Brain microvascular endothelial cell (primary cell): Measurements from ENCODE around the gene CISD3.

Experiments used
- DNase-seq: peaks from one replicate; pipeline ENCODE4 v3.0.0-alpha.2; 2020
- H3K27ac ChIP-seq: fragments of 250-450 bp; sonication (Bioruptor Pico); 2 replicates; pipeline ENCODE4 v1.5.1; 2020; ENCODE audit warnings: mild to moderate bottlenecking, moderate library complexity
- H3K27me3 ChIP-seq: fragments of 250-450 bp; sonication (Bioruptor Pico); replicated peaks from 2 replicates; pipeline ENCODE4 v1.5.1; 2020; ENCODE audit warnings: mild to moderate bottlenecking
- H3K36me3 ChIP-seq: fragments of 250-450 bp; sonication (Bioruptor Pico); replicated peaks from 2 replicates; pipeline ENCODE4 v1.5.1; 2020; ENCODE audit warnings: mild to moderate bottlenecking
- H3K4me3 ChIP-seq: 2 replicates; pipeline ENCODE4 v1.5.1; 2011; ENCODE audit warnings: low read depth, mild to moderate bottlenecking, control low read depth, low read length, moderate library complexity
- in situ Hi-C: cut with HindIII; loops from 2 replicates; pipeline ENCODE4 v1.10.0; 2017; ENCODE audit warnings: low sequenced_read_pairs, low pct_ligation_motif_present
- TF ChIP-seq, protein P1 (sequence below): IDR thresholded peaks from 2 replicates; pipeline ENCODE4 v1.5.1; 2011; ENCODE audit warnings: low read depth, mild to moderate bottlenecking, moderate library complexity, low read length, control low read depth, inconsistent platforms; ENCODE audit errors: missing control alignments

CISD3 gene

GRCh38 chr17:38729368-38729885, 714 bp upstream of the CISD3 start:
- in situ Hi-C loops, result no loop called here
- no peaks in the 10 kb centered on the region for H3K27me3 ChIP-seq
- H3K36me3 ChIP-seq, result peaks cover 9% of the 10 kb centered on the region
- DNase-seq, result no peak
- peak overlapping the region; percentile 66 for H3K4me3 ChIP-seq
- TF ChIP-seq, protein P1, sequence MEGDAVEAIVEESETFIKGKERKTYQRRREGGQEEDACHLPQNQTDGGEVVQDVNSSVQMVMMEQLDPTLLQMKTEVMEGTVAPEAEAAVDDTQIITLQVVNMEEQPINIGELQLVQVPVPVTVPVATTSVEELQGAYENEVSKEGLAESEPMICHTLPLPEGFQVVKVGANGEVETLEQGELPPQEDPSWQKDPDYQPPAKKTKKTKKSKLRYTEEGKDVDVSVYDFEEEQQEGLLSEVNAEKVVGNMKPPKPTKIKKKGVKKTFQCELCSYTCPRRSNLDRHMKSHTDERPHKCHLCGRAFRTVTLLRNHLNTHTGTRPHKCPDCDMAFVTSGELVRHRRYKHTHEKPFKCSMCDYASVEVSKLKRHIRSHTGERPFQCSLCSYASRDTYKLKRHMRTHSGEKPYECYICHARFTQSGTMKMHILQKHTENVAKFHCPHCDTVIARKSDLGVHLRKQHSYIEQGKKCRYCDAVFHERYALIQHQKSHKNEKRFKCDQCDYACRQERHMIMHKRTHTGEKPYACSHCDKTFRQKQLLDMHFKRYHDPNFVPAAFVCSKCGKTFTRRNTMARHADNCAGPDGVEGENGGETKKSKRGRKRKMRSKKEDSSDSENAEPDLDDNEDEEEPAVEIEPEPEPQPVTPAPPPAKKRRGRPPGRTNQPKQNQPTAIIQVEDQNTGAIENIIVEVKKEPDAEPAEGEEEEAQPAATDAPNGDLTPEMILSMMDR, result no peak
- H3K27ac ChIP-seq, result no peak overlapping the region

- in situ Hi-C loops, result no loop called here
- Histone ChIP-seq H3K36me3 (peaks cover 9% of the 10 kb centered on the region), H3K27ac (no peak overlapping the region), H3K27me3 (no peaks in the 10 kb centered on the region), H3K4me3 (peak overlapping the region; percentile 70)
- no peak for DNase-seq
- TF ChIP-seq, protein P1, result no peak
Measured at GRCh38 chr17:38730526-38731379, 612 bp downstream of the CISD3 start.

DNA sequence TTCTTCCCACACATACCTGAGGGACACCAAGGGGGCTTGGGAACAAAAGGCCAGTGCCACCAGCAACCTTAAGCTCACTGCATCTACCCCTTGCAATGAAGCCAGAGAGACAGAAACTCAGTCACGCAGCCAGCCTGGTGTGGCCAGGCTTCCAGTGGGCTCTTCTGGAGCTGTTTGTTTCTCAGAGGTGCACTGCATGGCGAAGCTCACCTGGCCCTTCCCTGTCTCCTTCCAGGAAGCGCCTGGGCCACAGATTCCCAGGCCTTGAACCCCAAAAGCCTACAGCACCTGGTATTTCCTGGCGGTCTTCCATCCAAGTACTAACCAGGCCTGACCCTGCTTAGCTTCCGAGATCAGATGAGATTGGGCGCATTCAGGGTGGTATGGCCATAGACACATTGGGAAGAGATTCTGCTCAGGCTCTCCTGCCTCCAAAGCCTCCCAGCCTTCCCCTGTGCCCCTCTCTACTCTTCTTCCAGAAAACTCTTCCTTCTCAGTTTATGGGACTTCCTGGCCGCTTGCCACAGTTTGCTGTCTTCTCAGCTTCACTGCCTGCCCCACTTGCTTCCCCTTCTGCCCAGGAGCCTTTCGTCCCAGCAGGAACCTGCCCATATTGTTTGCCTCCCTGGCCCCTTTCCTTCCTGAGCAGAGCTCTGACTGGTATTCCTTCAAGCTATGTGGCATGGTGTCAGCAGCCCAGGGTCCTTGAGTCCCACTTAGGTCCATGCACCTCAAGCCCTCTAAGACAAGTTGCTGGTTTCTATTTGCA, 1.6 kb downstream of the CISD3 start:
- Histone ChIP-seq H3K27me3 (no peaks in the 10 kb centered on the region), H3K27ac (no peak overlapping the region), H3K4me3 (no peak overlapping the region), H3K36me3 (peaks cover 19% of the 10 kb centered on the region)
- in situ Hi-C loops, result no loop called here
- no peak for DNase-seq
- TF ChIP-seq, protein P1, result no peak

DNA sequence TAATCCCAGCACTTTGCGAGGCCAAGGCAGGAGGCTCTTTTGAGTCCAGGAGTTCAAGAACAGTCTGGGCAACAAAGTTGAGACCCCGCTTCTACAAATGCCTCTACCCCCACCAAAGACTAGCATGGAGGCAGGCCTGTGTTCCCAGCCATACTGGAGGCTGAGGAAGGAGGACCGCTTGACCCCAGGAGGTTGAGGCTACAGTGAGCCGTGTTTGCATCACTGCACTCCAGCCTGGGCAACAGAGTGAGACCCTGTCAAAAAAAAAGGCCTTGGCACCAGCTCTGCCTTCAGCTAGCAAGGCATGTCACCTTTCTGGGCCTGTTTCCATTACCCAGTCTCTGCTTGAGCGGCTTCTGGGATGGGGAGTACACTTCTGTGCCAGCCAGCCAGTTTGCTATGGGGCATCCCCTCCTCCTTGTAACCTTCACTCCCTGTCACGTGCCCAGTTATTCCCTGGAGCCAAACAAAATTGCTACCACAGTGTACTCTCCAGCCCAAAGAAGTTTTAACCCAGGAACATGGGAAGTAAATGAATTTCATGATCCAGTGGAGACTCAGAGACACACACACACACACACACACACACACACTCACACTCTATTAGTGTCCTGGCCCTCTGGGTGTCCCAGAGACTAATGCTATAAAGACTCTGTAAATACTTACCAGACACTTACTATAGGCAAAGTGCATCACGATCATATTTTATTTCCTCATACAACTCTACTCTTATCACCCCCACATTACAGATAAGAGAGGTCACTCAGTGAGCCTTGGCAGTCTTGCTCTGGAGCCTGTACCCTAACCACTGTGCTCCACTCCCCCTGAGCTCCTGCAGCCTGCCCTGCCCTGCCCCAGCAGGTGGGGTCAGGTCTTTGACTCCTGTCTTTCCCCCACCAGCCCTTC, 2.5 kb downstream of the CISD3 start:
- TF ChIP-seq, protein P1, result no peak
- in situ Hi-C loops, result no loop called here
- Histone ChIP-seq H3K27me3 (no peaks in the 10 kb centered on the region), H3K36me3 (peaks cover 27% of the 10 kb centered on the region), H3K27ac (no peak overlapping the region), H3K4me3 (no peak overlapping the region)
- DNase-seq, result no peak

DNA sequence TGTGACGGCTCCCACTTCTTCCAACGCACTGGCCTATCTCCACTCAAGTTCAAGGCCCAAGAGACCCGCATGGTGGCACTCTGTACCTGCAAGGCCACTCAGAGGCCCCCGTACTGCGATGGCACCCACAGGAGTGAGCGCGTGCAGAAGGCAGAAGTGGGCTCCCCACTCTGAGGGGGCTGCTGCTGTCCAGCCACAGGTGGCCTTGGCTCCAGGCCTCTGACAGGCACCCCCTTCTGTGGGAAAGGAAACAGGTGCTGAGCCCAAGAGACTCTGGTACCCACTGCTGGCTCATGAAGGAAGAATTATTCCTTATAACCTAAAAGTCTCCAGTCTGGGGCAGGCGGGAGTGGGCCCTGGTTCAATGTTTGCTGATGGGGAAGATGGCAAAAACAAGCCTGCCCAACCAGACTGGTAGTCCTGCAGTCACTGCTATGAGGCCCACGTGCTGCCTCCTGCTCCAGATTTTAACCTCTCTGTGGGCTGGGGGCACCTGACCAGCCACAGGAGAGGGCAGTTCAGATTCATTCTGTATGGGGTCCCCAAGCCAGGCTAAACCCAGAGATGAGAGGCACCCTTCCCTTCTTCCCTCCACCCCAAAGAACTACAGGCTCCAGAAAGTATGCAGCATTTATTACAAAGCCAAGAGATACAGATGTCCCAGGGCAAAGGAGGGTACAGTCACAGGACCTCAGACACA, 3.3 kb downstream of the CISD3 start:
- no peak overlapping the region for H3K4me3 ChIP-seq
- no peak for DNase-seq
- TF ChIP-seq, protein P1, result no peak
- in situ Hi-C loops, result no loop called here
- no peak overlapping the region for H3K27ac ChIP-seq
- no peaks in the 10 kb centered on the region for H3K27me3 ChIP-seq
- peaks cover 34% of the 10 kb centered on the region for H3K36me3 ChIP-seq
